ENCODE results near the gene CLCN5. TPM values are rescaled to one million over a fixed set of nuclear protein-coding genes. Genes with fewer than 3 reads are reported as not detected.

Gene CLCN5
- total RNA-seq, 1 donor from 2014 or later: 4.2 TPM

DNA sequence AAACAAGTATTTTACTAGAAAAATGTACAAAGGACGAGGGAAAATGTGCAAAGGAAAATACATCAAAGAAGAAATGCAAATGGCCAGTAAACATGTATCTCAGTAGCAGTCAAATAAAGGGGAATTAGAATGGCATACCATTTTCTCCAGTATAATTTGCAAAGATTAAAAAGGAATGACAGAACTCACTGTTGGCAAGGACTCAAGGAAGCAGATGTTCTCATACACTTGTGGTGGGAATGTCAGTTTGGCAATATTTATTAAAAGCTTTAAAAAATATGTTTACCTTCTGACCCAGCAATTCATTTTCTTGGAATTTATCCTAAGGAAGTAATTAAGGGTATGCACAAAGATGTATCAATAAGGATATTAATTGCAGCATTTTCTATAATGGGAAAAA is 7.6 kb downstream of the CLCN5 start:
- TF ChIP-seq, protein P1, sequence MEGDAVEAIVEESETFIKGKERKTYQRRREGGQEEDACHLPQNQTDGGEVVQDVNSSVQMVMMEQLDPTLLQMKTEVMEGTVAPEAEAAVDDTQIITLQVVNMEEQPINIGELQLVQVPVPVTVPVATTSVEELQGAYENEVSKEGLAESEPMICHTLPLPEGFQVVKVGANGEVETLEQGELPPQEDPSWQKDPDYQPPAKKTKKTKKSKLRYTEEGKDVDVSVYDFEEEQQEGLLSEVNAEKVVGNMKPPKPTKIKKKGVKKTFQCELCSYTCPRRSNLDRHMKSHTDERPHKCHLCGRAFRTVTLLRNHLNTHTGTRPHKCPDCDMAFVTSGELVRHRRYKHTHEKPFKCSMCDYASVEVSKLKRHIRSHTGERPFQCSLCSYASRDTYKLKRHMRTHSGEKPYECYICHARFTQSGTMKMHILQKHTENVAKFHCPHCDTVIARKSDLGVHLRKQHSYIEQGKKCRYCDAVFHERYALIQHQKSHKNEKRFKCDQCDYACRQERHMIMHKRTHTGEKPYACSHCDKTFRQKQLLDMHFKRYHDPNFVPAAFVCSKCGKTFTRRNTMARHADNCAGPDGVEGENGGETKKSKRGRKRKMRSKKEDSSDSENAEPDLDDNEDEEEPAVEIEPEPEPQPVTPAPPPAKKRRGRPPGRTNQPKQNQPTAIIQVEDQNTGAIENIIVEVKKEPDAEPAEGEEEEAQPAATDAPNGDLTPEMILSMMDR (IDR thresholded peaks at IDR 0.05): no peak
- intact Hi-C loops (cut with micrococcal nuclease): no loop called here
- Mint-ChIP-seq H3K27ac (no peak overlapping the region), H3K4me1 (no peaks in the 10 kb centered on the region), H3K9me3 (no peaks in the 10 kb centered on the region), H3K4me3 (no peak overlapping the region), H3K36me3 (ENCODE audit: low read depth) (peaks cover 5% of the 10 kb centered on the region), H3K27me3 (no peaks in the 10 kb centered on the region)
- ATAC-seq (ENCODE audit: low read depth) (no peak), DNase-seq (no peak)
- POLR2A ChIA-PET: no interaction called here
- CTCF ChIA-PET: no interaction called here

DNA sequence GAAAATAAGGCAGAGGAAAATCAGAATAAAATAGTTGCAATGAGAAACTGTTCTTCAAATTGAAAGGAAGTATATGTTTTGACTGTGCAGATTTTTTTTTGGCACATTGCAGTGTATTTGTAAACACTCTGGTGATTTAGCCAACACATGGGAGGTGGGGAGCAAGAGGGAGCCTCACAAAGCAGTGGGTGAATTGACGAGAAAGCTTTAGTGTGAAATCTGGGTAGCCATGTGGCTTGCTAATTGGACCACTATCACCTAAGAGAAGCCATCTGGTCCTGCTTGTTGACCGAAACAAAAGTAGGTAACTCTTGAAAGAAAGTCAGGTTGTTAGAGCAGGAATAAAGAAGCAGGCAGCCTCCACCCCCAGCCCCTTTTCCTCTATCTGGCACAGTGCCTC is 10.4 kb downstream of the CLCN5 start:
- no peaks in the 10 kb centered on the region for H3K27me3 Mint-ChIP-seq
- no peak for DNase-seq
- intact Hi-C loops (cut with micrococcal nuclease): no loop called here
- no peaks in the 10 kb centered on the region for H3K9me3 Mint-ChIP-seq
- TF ChIP-seq, protein P1 (IDR thresholded peaks at IDR 0.05): no peak
- no peak overlapping the region for H3K4me3 Mint-ChIP-seq
- CTCF ChIA-PET: no interaction called here
- no peaks in the 10 kb centered on the region for H3K36me3 Mint-ChIP-seq (ENCODE audit: low read depth)
- ATAC-seq (ENCODE audit: low read depth): no peak
- POLR2A ChIA-PET: no interaction called here
- H3K27ac Mint-ChIP-seq: no peak overlapping the region
- no peaks in the 10 kb centered on the region for H3K4me1 Mint-ChIP-seq

DNA sequence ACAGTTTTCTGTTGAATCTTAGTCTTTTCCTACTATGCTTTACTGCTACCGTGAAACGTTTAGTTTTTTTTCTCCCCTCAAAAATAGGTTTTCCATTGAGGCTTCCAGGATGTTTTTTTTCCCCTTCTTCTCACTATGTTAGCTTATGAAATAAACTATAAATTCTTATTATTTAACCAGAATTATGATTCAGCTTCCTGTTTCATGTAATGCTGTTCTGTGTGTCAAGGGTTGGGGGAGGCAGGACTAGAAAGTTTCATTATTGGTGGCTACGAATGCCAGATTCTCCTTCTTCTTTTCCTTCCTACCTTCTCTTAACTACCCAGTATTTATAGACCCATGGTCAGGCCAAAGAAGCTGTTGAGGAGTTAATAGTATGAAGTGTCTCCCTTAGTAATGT is 11.8 kb downstream of the CLCN5 start:
- ChIA-PET CTCF (no interaction called here), POLR2A (no interaction called here)
- Mint-ChIP-seq H3K36me3 (ENCODE audit: low read depth) (no peaks in the 10 kb centered on the region), H3K27ac (no peak overlapping the region), H3K27me3 (no peaks in the 10 kb centered on the region), H3K9me3 (no peaks in the 10 kb centered on the region), H3K4me1 (no peaks in the 10 kb centered on the region), H3K4me3 (no peak overlapping the region)
- intact Hi-C loops (cut with micrococcal nuclease): no loop called here
- DNase-seq (no peak), ATAC-seq (ENCODE audit: low read depth) (no peak)
- TF ChIP-seq, protein P1 (IDR thresholded peaks at IDR 0.05): no peak

DNA sequence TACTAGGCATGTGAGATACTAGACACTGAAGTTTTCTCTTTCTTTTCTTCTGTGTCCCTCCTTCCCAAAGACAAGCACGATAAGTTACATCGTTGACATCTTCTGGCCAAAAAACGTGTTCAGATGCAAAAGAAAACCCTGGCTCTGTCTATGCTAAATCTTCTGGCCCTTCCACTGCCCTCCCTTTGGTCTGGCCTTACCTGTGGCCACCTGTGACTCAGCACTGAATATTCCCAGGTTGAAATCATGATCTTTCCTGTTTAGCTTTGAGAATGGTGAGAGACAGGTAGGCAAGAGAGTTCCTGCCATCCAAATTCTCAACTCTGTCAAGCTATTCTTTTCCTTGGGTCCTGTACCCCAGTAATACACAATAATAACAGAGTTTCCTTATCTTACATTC is 12.3 kb downstream of the CLCN5 start:
- ChIA-PET POLR2A (no interaction called here), CTCF (no interaction called here)
- DNase-seq (no peak), ATAC-seq (ENCODE audit: low read depth) (no peak)
- H3K4me1 Mint-ChIP-seq: no peaks in the 10 kb centered on the region
- H3K27ac Mint-ChIP-seq: no peak overlapping the region
- H3K4me3 Mint-ChIP-seq: no peak overlapping the region
- no peaks in the 10 kb centered on the region for H3K9me3 Mint-ChIP-seq
- TF ChIP-seq, protein P1 (IDR thresholded peaks at IDR 0.05): no peak
- intact Hi-C loops (cut with micrococcal nuclease): no loop called here
- no peaks in the 10 kb centered on the region for H3K36me3 Mint-ChIP-seq (ENCODE audit: low read depth)
- H3K27me3 Mint-ChIP-seq: no peaks in the 10 kb centered on the region

DNA sequence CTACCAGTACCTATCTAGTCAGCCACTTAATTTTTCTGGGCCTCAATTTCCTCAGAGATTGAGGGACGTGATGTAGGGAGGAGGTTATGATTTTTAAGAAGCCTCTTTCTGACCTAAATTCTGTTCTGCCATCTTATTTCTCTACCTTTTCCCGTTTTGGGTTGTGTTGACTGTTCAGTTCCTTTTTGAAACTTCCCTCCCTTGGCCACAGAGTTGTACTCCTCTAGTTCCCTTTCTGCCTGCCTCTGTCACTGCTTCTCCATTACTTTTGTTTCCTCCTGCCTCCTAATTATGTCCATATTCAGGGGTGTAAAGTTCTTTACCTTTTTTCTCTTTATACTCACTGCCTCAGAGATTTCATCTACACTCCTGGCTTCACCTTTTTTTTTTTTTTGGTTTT is 25.4 kb downstream of the CLCN5 start:
- TF ChIP-seq, protein P1 (IDR thresholded peaks at IDR 0.05): no peak

More for the DNA sequence above, 25.4 kb downstream of the CLCN5 start:
- H3K27me3 Mint-ChIP-seq: no peaks in the 10 kb centered on the region
- ATAC-seq (ENCODE audit: low read depth): no peak
- ChIA-PET CTCF (no interaction called here), POLR2A (no interaction called here)
- no peak for DNase-seq
- no peaks in the 10 kb centered on the region for H3K36me3 Mint-ChIP-seq (ENCODE audit: low read depth)
- no peaks in the 10 kb centered on the region for H3K9me3 Mint-ChIP-seq
- H3K4me3 Mint-ChIP-seq: no peak overlapping the region
- intact Hi-C loops (cut with micrococcal nuclease): no loop called here
- H3K4me1 Mint-ChIP-seq: peaks cover 9% of the 10 kb centered on the region
- H3K27ac Mint-ChIP-seq: peak overlapping the region; percentile 37

All from activated B cell treated with CpG ODN at 0.5 μM for 24 hours (primary cell).